Stomach (tissue), 9 donors: ENCODE measurements around the gene CEP76. TPM values are rescaled to one million over a fixed set of nuclear protein-coding genes. Genes with fewer than 3 reads are reported as not detected.

Experiments used
- DNase-seq, 2 donors: peaks; one replicate each; pipeline versions ENCODE4 v3.0.0 to v3.0.0-alpha.2; 2013 to 2019
- H3K27ac ChIP-seq, 5 donors: fragments of 200-600 bp in 4 of 5; sonication (generic) in 4 of 5; one replicate each; pipeline ENCODE4 v1.5.1; 2013 to 2019; ENCODE audit warnings: mild to moderate bottlenecking in 1 of 5, moderate library complexity in 1 of 5
- H3K27me3 ChIP-seq, 3 donors: fragments of 200-600 bp; sonication (generic); one replicate each; pipeline ENCODE4 v1.5.1; 2017 to 2019; ENCODE audit warnings: mixed run types in 1 of 3
- H3K36me3 ChIP-seq, 4 donors: fragments of 200-600 bp; sonication (generic); 1 replicate in 3 of 4; 2 replicates in 1 of 4; pipeline ENCODE4 v1.5.1; 2016 to 2019
- H3K4me1 ChIP-seq, 4 donors: fragments of 200-600 bp; sonication (generic); one replicate each; pipeline ENCODE4 v1.5.1; 2016 to 2019
- H3K4me3 ChIP-seq, 4 donors: fragments of 200-600 bp; sonication (generic) in 3 of 4; one replicate each; pipeline ENCODE4 v1.5.1; 2016 to 2019; ENCODE audit warnings: mild to moderate bottlenecking in 1 of 4
- H3K9me3 ChIP-seq, 4 donors: fragments of 200-600 bp; sonication (generic); one replicate each; pipeline ENCODE4 v1.5.1; 2016 to 2019
- EP300 ChIP-seq: sonication (generic); formaldehyde crosslinking; IDR thresholded peaks from one replicate; pipeline ENCODE4 v1.6.1; 2017; ENCODE audit warnings: antibody characterized with exemption
- POLR2A ChIP-seq, 4 donors: fragments of 450-650 bp; IDR thresholded peaks; one replicate each; pipeline ENCODE4 v1.6.1; 2016; ENCODE audit warnings: antibody characterized with exemption in 4 of 4, control low read depth in 2 of 4, mild to moderate bottlenecking in 1 of 4, moderate library complexity in 1 of 4
- POLR2AphosphoS5 ChIP-seq, 3 donors: sonication (generic); formaldehyde crosslinking; IDR thresholded peaks; one replicate each; pipeline ENCODE4 v1.6.1; 2016; ENCODE audit warnings: antibody characterized with exemption in 3 of 3
- WGBS, 5 donors: extraction: QIAGEN DNeasy Blood & Tissue Kit in 3 of 5; methylation state at CpG; one replicate each; pipeline versions ENCODE4 v1.1.5 to v1.1.7; 2013 to 2018; 5-methylcytosine and 5-hydroxymethylcytosine counted together
- intact Hi-C: fragments of 100-400 bp; cut with DNase I; formaldehyde crosslinking; loops from one replicate; pipeline ENCODE4 v1.15.1; 2023; ENCODE audit warnings: low total_unique reads
- polyA plus RNA-seq, 3 donors: library from polyadenylated mRNA; stranded (reverse); fragments of 200-250 nt; gene quantifications; one replicate each; pipeline ENCODE4 v1.2.3, GENCODE V29; 2013
- total RNA-seq, 5 donors: library from RNA; depleted of rRNA; stranded (reverse); fragments of >200 nt; gene quantifications; one replicate each; pipeline versions ENCODE4 v1.1.0 to v1.2.3, GENCODE V29; 2014 to 2016
- TF ChIP-seq, protein P1 (sequence below), 7 experiments: fragments of 450-650 bp in 4 of 7; fragments of 200-600 bp in 3 of 7; sonication (generic) in 3 of 7; IDR thresholded peaks; one replicate each; pipeline ENCODE4 v1.5.1; 2016 to 2019; ENCODE audit warnings: antibody characterized with exemption in 7 of 7, control low read depth in 2 of 7, mild to moderate bottlenecking in 1 of 7
- donor health status: healthy with polysubstance abuse.
- donor health status: Bipolar disorder and iron deficiency.
- donor health status: healthy.

Gene CEP76
- total and polyA plus RNA-seq, 8 donors: 2.4 to 57.2 (median 7.9) TPM

DNA sequence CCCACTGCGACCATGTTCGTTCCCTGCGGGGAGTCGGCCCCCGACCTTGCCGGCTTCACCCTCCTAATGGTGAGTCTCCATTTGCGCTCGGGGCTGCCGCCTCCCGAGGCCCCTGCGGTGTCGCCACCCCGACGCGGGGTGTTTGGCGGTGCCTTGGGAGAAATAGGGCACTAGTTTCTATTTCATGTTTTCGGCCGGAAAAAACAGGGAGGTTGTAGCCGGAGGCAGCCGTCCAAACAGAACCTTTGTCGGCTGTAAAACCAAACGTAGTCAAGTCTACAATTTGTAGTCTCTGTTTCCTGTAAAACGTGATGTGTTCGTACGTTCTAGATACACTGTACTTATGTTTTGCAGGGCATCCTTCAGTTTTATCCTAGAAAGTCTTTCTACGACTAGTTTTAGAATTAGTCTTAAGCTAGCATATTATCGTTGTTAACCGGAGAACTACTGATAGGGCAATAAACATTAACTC, 609 bp upstream of the CEP76 start:
- Histone ChIP-seq H3K27ac (peak overlapping the region; percentile 91 to 98 (median 97)), H3K9me3 (no peaks in the 10 kb centered on the region), H3K27me3 (no peaks in the 10 kb centered on the region), H3K36me3 (peaks cover 13 to 42% (median 33%) of the 10 kb centered on the region in 4 donors), H3K4me3 (peak overlapping the region; percentile 67 to 93 (median 87)), H3K4me1 (peaks cover 22 to 62% (median 39%) of the 10 kb centered on the region in 4 donors)
- intact Hi-C loops: no loop called here
- TF ChIP-seq POLR2AphosphoS5 (IDR thresholded peaks at IDR 0.05) (peak in 1 of 3 donors; percentile 30), POLR2A (IDR thresholded peaks at IDR 0.05) (no peak)
- 0 to 1% (median 0%) methylated on average over 26 to 28 of the region's 28 CpGs for WGBS, 5 donors
- DNase-seq: no peak

DNA sequence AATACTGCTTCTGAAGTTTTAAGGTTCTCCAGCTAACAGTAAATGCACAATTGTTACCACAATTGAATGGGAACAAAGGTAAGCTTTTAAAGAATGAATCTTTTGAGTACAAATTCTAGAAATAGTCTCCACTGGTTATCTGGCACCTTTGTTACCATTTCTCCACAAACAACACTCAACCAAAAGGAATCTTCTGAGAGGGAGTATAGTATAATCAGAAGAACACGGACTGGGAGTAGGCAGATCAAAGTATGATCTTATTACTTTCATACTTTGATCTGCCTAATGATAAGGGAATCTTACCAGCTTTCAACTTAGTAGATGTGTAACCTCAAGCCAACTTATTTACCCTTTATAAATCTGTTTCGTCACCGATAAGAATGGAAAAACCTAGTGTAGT, 1.4 kb downstream of the CEP76 start:
- no peak for DNase-seq
- Histone ChIP-seq H3K9me3 (no peaks in the 10 kb centered on the region), H3K27me3 (no peaks in the 10 kb centered on the region), H3K4me3 (peak overlapping the region; percentile 67 to 93 (median 87)), H3K4me1 (peaks cover 22 to 60% (median 38%) of the 10 kb centered on the region in 4 donors), H3K27ac (peak overlapping the region in 2 of 5 donors; percentile 96 to 98), H3K36me3 (peaks cover 0 to 35% (median 28%) of the 10 kb centered on the region in 4 donors)
- TF ChIP-seq POLR2A (IDR thresholded peaks at IDR 0.05) (no peak), EP300 (no peak), POLR2AphosphoS5 (IDR thresholded peaks at IDR 0.05) (no peak)
- TF ChIP-seq, protein P1, sequence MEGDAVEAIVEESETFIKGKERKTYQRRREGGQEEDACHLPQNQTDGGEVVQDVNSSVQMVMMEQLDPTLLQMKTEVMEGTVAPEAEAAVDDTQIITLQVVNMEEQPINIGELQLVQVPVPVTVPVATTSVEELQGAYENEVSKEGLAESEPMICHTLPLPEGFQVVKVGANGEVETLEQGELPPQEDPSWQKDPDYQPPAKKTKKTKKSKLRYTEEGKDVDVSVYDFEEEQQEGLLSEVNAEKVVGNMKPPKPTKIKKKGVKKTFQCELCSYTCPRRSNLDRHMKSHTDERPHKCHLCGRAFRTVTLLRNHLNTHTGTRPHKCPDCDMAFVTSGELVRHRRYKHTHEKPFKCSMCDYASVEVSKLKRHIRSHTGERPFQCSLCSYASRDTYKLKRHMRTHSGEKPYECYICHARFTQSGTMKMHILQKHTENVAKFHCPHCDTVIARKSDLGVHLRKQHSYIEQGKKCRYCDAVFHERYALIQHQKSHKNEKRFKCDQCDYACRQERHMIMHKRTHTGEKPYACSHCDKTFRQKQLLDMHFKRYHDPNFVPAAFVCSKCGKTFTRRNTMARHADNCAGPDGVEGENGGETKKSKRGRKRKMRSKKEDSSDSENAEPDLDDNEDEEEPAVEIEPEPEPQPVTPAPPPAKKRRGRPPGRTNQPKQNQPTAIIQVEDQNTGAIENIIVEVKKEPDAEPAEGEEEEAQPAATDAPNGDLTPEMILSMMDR (IDR thresholded peaks at IDR 0.05): no peak
- 41 to 64% (median 48%) methylated on average over 3 of the region's 3 CpGs for WGBS, 5 donors
- intact Hi-C loops: no loop called here

DNA sequence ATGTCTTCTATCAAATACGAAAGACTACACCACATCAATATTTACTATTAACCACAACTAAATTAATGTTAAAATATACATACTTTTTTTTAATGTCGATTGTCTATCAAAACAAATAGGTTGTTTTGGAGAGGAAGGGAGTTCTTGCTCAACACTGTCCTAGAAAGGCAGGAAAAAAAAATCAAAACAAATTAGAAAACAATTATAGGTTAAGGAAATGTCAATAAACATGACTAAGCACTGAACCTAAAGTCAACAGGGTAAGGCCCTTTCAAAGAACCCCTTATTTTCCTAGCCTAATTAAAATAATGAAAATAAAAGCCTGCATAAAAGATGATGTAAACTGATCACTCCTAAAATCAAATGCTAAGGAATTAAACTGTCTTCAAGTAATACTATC, 2.8 kb downstream of the CEP76 start:
- no peak overlapping the region for H3K27ac ChIP-seq
- TF ChIP-seq, protein P1 (IDR thresholded peaks at IDR 0.05): no peak
- TF ChIP-seq POLR2AphosphoS5 (IDR thresholded peaks at IDR 0.05) (no peak), EP300 (no peak), POLR2A (IDR thresholded peaks at IDR 0.05) (no peak)
- no peak for DNase-seq
- no peaks in the 10 kb centered on the region for H3K9me3 ChIP-seq
- no peak overlapping the region for H3K4me3 ChIP-seq
- H3K27me3 ChIP-seq: no peaks in the 10 kb centered on the region
- peaks cover 17 to 46% (median 28%) of the 10 kb centered on the region in 4 donors for H3K4me1 ChIP-seq
- 71 to 88% (median 85%) methylated on average over 2 of the region's 2 CpGs for WGBS, 5 donors
- peaks cover 0 to 40% (median 29%) of the 10 kb centered on the region in 4 donors for H3K36me3 ChIP-seq
- intact Hi-C loops: no loop called here

DNA sequence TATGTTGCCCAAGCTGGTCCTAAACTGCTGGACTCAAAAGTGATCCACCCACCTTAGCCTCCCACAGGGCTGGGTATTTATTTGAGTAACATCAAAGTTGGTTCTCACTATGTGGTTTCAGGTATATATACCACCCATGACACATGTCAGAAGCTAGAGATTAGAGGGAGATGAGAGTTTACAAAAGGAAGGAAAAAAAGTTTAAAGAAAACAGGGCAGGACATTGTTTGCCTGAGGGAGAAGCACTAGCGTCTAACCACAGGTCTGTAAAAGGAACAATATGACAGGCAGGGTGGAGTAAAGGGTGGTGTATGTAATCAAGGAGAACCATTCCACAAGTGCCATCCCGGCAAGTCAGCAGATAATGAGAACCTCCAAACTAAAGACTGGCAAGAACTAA, 8.5 kb downstream of the CEP76 start:
- Histone ChIP-seq H3K4me3 (no peak overlapping the region), H3K9me3 (no peaks in the 10 kb centered on the region), H3K4me1 (peaks cover 0 to 3% (median 0%) of the 10 kb centered on the region in 4 donors), H3K27ac (no peak overlapping the region), H3K27me3 (no peaks in the 10 kb centered on the region), H3K36me3 (peaks cover 0 to 61% (median 49%) of the 10 kb centered on the region in 4 donors)
- DNase-seq: no peak
- TF ChIP-seq POLR2A (IDR thresholded peaks at IDR 0.05) (no peak), EP300 (no peak), POLR2AphosphoS5 (IDR thresholded peaks at IDR 0.05) (no peak)
- TF ChIP-seq, protein P1 (IDR thresholded peaks at IDR 0.05): no peak
- 37 to 70% (median 58%) methylated on average over 2 of the region's 2 CpGs for WGBS, 5 donors
- intact Hi-C loops: no loop called here

DNA sequence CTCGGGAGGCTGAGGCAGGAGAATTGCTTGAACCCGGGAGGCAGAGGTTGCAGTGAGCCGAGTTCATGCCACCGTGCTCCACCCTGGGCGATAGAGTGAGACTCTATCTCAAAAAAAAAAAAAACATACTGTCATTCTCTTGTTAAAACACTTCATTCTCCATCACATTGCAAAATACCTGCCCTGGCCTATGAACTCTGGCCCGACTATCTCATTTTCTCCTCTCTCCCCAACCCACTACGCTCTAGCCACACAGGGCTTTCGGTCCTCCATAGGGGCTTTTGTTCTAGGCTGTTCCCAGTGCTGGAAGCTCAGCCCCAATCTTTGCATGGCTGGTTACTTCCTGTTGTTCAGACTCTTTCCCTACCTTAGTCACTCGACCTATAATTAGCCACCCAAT, 10.3 kb downstream of the CEP76 start:
- Histone ChIP-seq H3K36me3 (peaks cover 0 to 50% (median 39%) of the 10 kb centered on the region in 4 donors), H3K4me1 (no peaks in the 10 kb centered on the region), H3K27ac (no peak overlapping the region), H3K4me3 (no peak overlapping the region), H3K27me3 (no peaks in the 10 kb centered on the region), H3K9me3 (no peaks in the 10 kb centered on the region)
- TF ChIP-seq EP300 (no peak), POLR2AphosphoS5 (IDR thresholded peaks at IDR 0.05) (no peak)
- DNase-seq: no peak
- intact Hi-C loops: no loop called here
- 78 to 91% (median 90%) methylated on average over 9 of the region's 9 CpGs for WGBS, 5 donors
